Dermis lymphatic vessel endothelial cell (primary cell): ENCODE results near the gene PCDHA5. TPM values are rescaled to one million over a fixed set of nuclear protein-coding genes. Genes with fewer than 3 reads are reported as not detected.

Source experiments
- total RNA-seq: library from RNA; depleted of rRNA; stranded (reverse); fragments of >200 nt; gene quantifications from 2 replicates; pipeline ENCODE4 v1.2.1, GENCODE V29; 2014

The PCDHA5 gene
- total RNA-seq, 1 donor from 2014 or later: under 0.01 TPM

Other genes starting within 250 kb of the PCDHA5 start
- gene CD14, start 188.4 kb upstream of the PCDHA5 start, total RNA-seq: 1.3 and 1.6 TPM in 2 replicates
- 9.8 and 11.7 TPM in 2 replicates for gene TMCO6, start 182.2 kb upstream of the PCDHA5 start, total RNA-seq
- 53.3 and 90.9 TPM in 2 replicates for gene NDUFA2, start 174.0 kb upstream of the PCDHA5 start, total RNA-seq
- 64.8 and 75.5 TPM in 2 replicates for gene IK, start 173.8 kb upstream of the PCDHA5 start, total RNA-seq
- 25.9 and 28.6 TPM in 2 replicates for gene WDR55, start 156.7 kb upstream of the PCDHA5 start, total RNA-seq
- under 0.01 and 0.09 TPM in 2 replicates for gene DND1, start 148.0 kb upstream of the PCDHA5 start, total RNA-seq
- 39.4 and 52.8 TPM in 2 replicates for gene HARS1, start 130.2 kb upstream of the PCDHA5 start, total RNA-seq
- 22.0 and 26.9 TPM in 2 replicates for gene HARS2, start 130.2 kb upstream of the PCDHA5 start, total RNA-seq
- gene ZMAT2, start 121.2 kb upstream of the PCDHA5 start, total RNA-seq: 41.0 and 58.4 TPM in 2 replicates
- gene PCDHA1, start 35.5 kb upstream of the PCDHA5 start, total RNA-seq: under 0.01 and 0.09 TPM in 2 replicates
- gene PCDHA2, start 26.8 kb upstream of the PCDHA5 start, total RNA-seq: under 0.01 TPM in 1 of 2 replicates, not detected in the other
- gene PCDHA3, start 20.6 kb upstream of the PCDHA5 start, total RNA-seq: 0.11 and 0.17 TPM in 2 replicates
- under 0.01 and 0.17 TPM in 2 replicates for gene PCDHA4, start 14.5 kb upstream of the PCDHA5 start, total RNA-seq
- gene PCDHA6, start 6.3 kb downstream of the PCDHA5 start, total RNA-seq: 0.09 and 0.11 TPM in 2 replicates
- gene PCDHA7, start 12.7 kb downstream of the PCDHA5 start, total RNA-seq: 0.17 and 0.33 TPM in 2 replicates
- under 0.01 and 0.09 TPM in 2 replicates for gene PCDHA8, start 19.6 kb downstream of the PCDHA5 start, total RNA-seq
- gene PCDHA9, start 26.8 kb downstream of the PCDHA5 start, total RNA-seq: under 0.01 and 0.09 TPM in 2 replicates
- gene PCDHA10, start 34.3 kb downstream of the PCDHA5 start, total RNA-seq: under 0.01 and 0.09 TPM in 2 replicates
- gene PCDHA11, start 47.3 kb downstream of the PCDHA5 start, total RNA-seq: under 0.01 and 0.09 TPM in 2 replicates
- under 0.01 TPM in 1 of 2 replicates, not detected in the other for gene PCDHA12, start 53.7 kb downstream of the PCDHA5 start, total RNA-seq
- 0.09 TPM in 1 of 2 replicates, not detected in the other for gene PCDHA13, start 60.5 kb downstream of the PCDHA5 start, total RNA-seq
- 0.09 and 0.11 TPM in 2 replicates for gene PCDHAC1, start 104.7 kb downstream of the PCDHA5 start, total RNA-seq
- gene PCDHAC2, start 144.9 kb downstream of the PCDHA5 start, total RNA-seq: 0.11 and 0.17 TPM in 2 replicates
- not detected in 2 replicates for gene PCDHB1, start 229.8 kb downstream of the PCDHA5 start, total RNA-seq